HCT116 (cell line): ENCODE measurements around the gene SLAMF6. TPM values are rescaled to one million over a fixed set of nuclear protein-coding genes. Genes with fewer than 3 reads are reported as not detected.

Source experiments
- ATAC-seq: fragments of 200-7000 bp; cut with Tn5 transposase; 2 replicates; pipeline ENCODE4 v1.9.1; 2020; ENCODE audit warnings: mild to moderate bottlenecking, moderate library complexity
- BruUV-seq: library from RNA; stranded (reverse); fragments of 400-500 nt; replicated peaks from 2 replicates; lab custom pipeline; 2021; lab: Mats Ljungman, UMichigan
- CTCF ChIA-PET: fragments of 300-600 bp; sonication (Branson Sonifier 250); formaldehyde crosslinking; loops from one replicate; lab custom pipeline; 2021; ENCODE audit warnings: antibody characterized with exemption; lab: Charles Lee
- POLR2A ChIA-PET: fragments of 300-600, 350-600 bp; sonication (Branson Sonifier 250); formaldehyde crosslinking; loops from one replicate; lab custom pipeline; 2021; ENCODE audit warnings: antibody characterized with exemption; lab: Charles Lee
- RAD21 ChIA-PET, 2 experiments: fragments of 300-600 bp; sonication (Branson Sonifier 250); formaldehyde crosslinking; loops; one replicate each; lab custom pipeline; 2023; ENCODE audit warnings: low total read pairs in 2 of 2; ENCODE audit not compliant: uncharacterized antibody in 2 of 2, unreplicated experiment in 2 of 2, low non-redundant PET in 1 of 2; lab: Charles Lee
- DNase-seq: peaks from one replicate; pipeline ENCODE4 v3.0.0-alpha.2; 2010; ENCODE audit warnings: low read depth, low spot score
- H2AFZ ChIP-seq: fragments of 200-600 bp; shearing (Covaris generic), sonication (generic); 2 replicates; pipeline ENCODE4 v1.6.1; 2017; ENCODE audit warnings: low read depth, mixed run types, mixed read lengths, antibody characterized with exemption, low read length; ENCODE audit not compliant: poor library complexity, severe bottlenecking
- H3K27ac ChIP-seq: 2 replicates; pipeline ENCODE4 v1.5.1; 2012; ENCODE audit warnings: low read depth, low read length
- H3K27me3 ChIP-seq: fragments of 200-600 bp; sonication (generic); 2 replicates; pipeline ENCODE4 v1.6.1; 2016; ENCODE audit warnings: mixed run types, low read length, mixed read lengths; ENCODE audit not compliant: insufficient read depth
- H3K36me3 ChIP-seq, 2 experiments: fragments of 200-500 bp in 1 of 2; fragments of 200-600 bp in 1 of 2; sonication (Bioruptor generic) in 1 of 2; sonication (generic) in 1 of 2; 2 replicates each; pipeline versions ENCODE4 v1.5.1 to v1.6.1; 2014 to 2016; ENCODE audit warnings: low read length in 2 of 2, inconsistent platforms in 1 of 2, mixed read lengths in 1 of 2, mixed run types in 1 of 2; ENCODE audit not compliant: insufficient read depth in 2 of 2, control insufficient read depth in 1 of 2
- H3K4me1 ChIP-seq, 2 experiments: fragments of 200-600 bp in 1 of 2; sonication (generic) in 1 of 2; 2 replicates each; pipeline versions ENCODE4 v1.5.1 to v1.6.1; 2012 to 2017; ENCODE audit warnings: low read length in 2 of 2, inconsistent platforms in 1 of 2, mild to moderate bottlenecking in 1 of 2, mixed read lengths in 1 of 2, mixed run types in 1 of 2, moderate library complexity in 1 of 2; ENCODE audit not compliant: insufficient read depth in 2 of 2, control insufficient read depth in 1 of 2
- H3K4me2 ChIP-seq: fragments of 200-600 bp; sonication (generic); 2 replicates; pipeline ENCODE4 v1.6.1; 2017; ENCODE audit warnings: mixed run types, low read length, mixed read lengths
- H3K4me3 ChIP-seq, 2 experiments: fragments of 200-600 bp in 1 of 2; sonication (generic) in 1 of 2; replicated peaks in 1 of 2; 2 replicates each; pipeline ENCODE4 v1.5.1; 2011 to 2016; ENCODE audit warnings: low read length in 2 of 2, control low read depth in 1 of 2, low read depth in 1 of 2, mild to moderate bottlenecking in 1 of 2, mixed read lengths in 1 of 2, mixed run types in 1 of 2
- H3K79me2 ChIP-seq: fragments of 200-600 bp; sonication (generic); 2 replicates; pipeline ENCODE4 v1.6.1; 2017; ENCODE audit warnings: mild to moderate bottlenecking, mixed run types, low read length, moderate library complexity, mixed read lengths; ENCODE audit not compliant: insufficient read depth
- H3K9ac ChIP-seq: fragments of 200-600 bp; sonication (generic); 2 replicates; pipeline ENCODE4 v1.6.1; 2016; ENCODE audit warnings: low read length, mixed read lengths
- H3K9me2 ChIP-seq: fragments of 200-600 bp; sonication (generic), shearing (Covaris generic); 2 replicates; pipeline ENCODE4 v1.6.1; 2017; ENCODE audit warnings: mixed run types, mild to moderate bottlenecking, moderate library complexity; ENCODE audit not compliant: insufficient read depth
- H3K9me3 ChIP-seq, 2 experiments: fragments of 200-500 bp in 1 of 2; fragments of 200-600 bp in 1 of 2; sonication (Bioruptor generic) in 1 of 2; sonication (generic) in 1 of 2; 2 replicates each; pipeline ENCODE4 v1.6.1; 2014 to 2017; ENCODE audit warnings: low read length in 2 of 2, mixed read lengths in 2 of 2, inconsistent platforms in 1 of 2, low read depth in 1 of 2, mild to moderate bottlenecking in 1 of 2, mixed run types in 1 of 2, moderate library complexity in 1 of 2; ENCODE audit not compliant: control insufficient read depth in 1 of 2, insufficient read depth in 1 of 2
- H4K20me1 ChIP-seq: fragments of 200-600 bp; sonication (generic), shearing (Covaris generic); 2 replicates; pipeline ENCODE4 v1.6.1; 2017; ENCODE audit warnings: mixed run types, mild to moderate bottlenecking, moderate library complexity; ENCODE audit not compliant: insufficient read depth
- CBX3 ChIP-seq: IDR thresholded peaks from 2 replicates; pipeline ENCODE4 v1.6.1; 2012; ENCODE audit warnings: low read depth
- EZH2phosphoT487 ChIP-seq: fragments of 200-600 bp; IDR thresholded peaks from 2 replicates; pipeline ENCODE4 v1.6.1; 2018; ENCODE audit warnings: antibody characterized with exemption, borderline replicate concordance
- FOSL1 ChIP-seq: IDR thresholded peaks from 2 replicates; pipeline ENCODE4 v1.6.1; 2012; ENCODE audit warnings: low read depth
- MAX ChIP-seq: IDR thresholded peaks from 2 replicates; pipeline ENCODE4 v1.6.1; 2012
- POLR2AphosphoS5 ChIP-seq: IDR thresholded peaks from 2 replicates; pipeline ENCODE4 v1.6.1; 2011; ENCODE audit warnings: mild to moderate bottlenecking, low read depth, low read length, moderate library complexity
- RAD21 ChIP-seq: IDR thresholded peaks from 2 replicates; pipeline ENCODE4 v1.6.1; 2012; ENCODE audit warnings: low read depth, mild to moderate bottlenecking
- SIN3A ChIP-seq: IDR thresholded peaks from 2 replicates; pipeline ENCODE4 v1.6.1; 2012; ENCODE audit warnings: low read depth
- SRF ChIP-seq: IDR thresholded peaks from 2 replicates; pipeline ENCODE4 v1.6.1; 2012; ENCODE audit warnings: low read depth
- YY1 ChIP-seq: IDR thresholded peaks from 2 replicates; pipeline ENCODE4 v1.6.1; 2011; ENCODE audit warnings: low read length, low read depth, moderate library complexity, mild to moderate bottlenecking; ENCODE audit not compliant: insufficient replicate concordance; ENCODE audit errors: extremely low read depth
- ZFX ChIP-seq: fragments of 450-650 bp; IDR thresholded peaks from 2 replicates; pipeline ENCODE4 v1.6.1; 2017
- ZNF274 ChIP-seq: fragments of 200-500 bp; sonication (Bioruptor generic); IDR thresholded peaks from 2 replicates; pipeline ENCODE4 v1.6.1; 2014; ENCODE audit warnings: mild to moderate bottlenecking, low read depth, low read length, inconsistent platforms
- intact Hi-C: fragments of 100-400 bp; cut with micrococcal nuclease; formaldehyde crosslinking; loops from 2 replicates; pipeline ENCODE4 v1.10.0; 2022
- total RNA-seq: library from RNA; stranded (reverse); gene quantifications from one replicate; pipeline ENCODE4 v1.2.1, GENCODE V29; 2021; ENCODE audit not compliant: unreplicated experiment
- TF ChIP-seq, protein P1 (sequence below): IDR thresholded peaks from 2 replicates; pipeline ENCODE4 v1.6.1; 2012; ENCODE audit warnings: low read depth

SLAMF6 gene
- total RNA-seq, 1 experiment from 2014 or later: not detected

- Histone ChIP-seq H3K9me3 (no peaks in the 10 kb centered on the region), H3K27me3 (no peaks in the 10 kb centered on the region), H3K9ac (no peak overlapping the region), H2AFZ (no peak overlapping the region), H3K4me1 (no peaks in the 10 kb centered on the region), H3K4me2 (no peak overlapping the region), H3K79me2 (no peaks in the 10 kb centered on the region), H3K27ac (no peak overlapping the region), H3K36me3 (no peaks in the 10 kb centered on the region), H3K9me2 (no peaks in the 10 kb centered on the region), H4K20me1 (no peaks in the 10 kb centered on the region)
- intact Hi-C loops: no loop called here
- ATAC-seq (no peak), DNase-seq (no peak)
- RAD21 ChIA-PET: no interaction called here
- POLR2A ChIA-PET: no interaction called here
- no TSS peak for BruUV-seq
- TF ChIP-seq, protein P1, sequence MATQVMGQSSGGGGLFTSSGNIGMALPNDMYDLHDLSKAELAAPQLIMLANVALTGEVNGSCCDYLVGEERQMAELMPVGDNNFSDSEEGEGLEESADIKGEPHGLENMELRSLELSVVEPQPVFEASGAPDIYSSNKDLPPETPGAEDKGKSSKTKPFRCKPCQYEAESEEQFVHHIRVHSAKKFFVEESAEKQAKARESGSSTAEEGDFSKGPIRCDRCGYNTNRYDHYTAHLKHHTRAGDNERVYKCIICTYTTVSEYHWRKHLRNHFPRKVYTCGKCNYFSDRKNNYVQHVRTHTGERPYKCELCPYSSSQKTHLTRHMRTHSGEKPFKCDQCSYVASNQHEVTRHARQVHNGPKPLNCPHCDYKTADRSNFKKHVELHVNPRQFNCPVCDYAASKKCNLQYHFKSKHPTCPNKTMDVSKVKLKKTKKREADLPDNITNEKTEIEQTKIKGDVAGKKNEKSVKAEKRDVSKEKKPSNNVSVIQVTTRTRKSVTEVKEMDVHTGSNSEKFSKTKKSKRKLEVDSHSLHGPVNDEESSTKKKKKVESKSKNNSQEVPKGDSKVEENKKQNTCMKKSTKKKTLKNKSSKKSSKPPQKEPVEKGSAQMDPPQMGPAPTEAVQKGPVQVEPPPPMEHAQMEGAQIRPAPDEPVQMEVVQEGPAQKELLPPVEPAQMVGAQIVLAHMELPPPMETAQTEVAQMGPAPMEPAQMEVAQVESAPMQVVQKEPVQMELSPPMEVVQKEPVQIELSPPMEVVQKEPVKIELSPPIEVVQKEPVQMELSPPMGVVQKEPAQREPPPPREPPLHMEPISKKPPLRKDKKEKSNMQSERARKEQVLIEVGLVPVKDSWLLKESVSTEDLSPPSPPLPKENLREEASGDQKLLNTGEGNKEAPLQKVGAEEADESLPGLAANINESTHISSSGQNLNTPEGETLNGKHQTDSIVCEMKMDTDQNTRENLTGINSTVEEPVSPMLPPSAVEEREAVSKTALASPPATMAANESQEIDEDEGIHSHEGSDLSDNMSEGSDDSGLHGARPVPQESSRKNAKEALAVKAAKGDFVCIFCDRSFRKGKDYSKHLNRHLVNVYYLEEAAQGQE: no peak
- TF ChIP-seq ZFX: no peak
- no peak for TF ChIP-seq POLR2AphosphoS5
- TF ChIP-seq CBX3: no peak
- TF ChIP-seq ZNF274: no peak
- TF ChIP-seq, all 23 proteins: peak for 0
- no peak overlapping the region for H3K4me3 ChIP-seq
- CTCF ChIA-PET: no interaction called here
Observed at GRCh38 chr1:160451859-160452232, 71.2 kb downstream of the SLAMF6 start.

DNA sequence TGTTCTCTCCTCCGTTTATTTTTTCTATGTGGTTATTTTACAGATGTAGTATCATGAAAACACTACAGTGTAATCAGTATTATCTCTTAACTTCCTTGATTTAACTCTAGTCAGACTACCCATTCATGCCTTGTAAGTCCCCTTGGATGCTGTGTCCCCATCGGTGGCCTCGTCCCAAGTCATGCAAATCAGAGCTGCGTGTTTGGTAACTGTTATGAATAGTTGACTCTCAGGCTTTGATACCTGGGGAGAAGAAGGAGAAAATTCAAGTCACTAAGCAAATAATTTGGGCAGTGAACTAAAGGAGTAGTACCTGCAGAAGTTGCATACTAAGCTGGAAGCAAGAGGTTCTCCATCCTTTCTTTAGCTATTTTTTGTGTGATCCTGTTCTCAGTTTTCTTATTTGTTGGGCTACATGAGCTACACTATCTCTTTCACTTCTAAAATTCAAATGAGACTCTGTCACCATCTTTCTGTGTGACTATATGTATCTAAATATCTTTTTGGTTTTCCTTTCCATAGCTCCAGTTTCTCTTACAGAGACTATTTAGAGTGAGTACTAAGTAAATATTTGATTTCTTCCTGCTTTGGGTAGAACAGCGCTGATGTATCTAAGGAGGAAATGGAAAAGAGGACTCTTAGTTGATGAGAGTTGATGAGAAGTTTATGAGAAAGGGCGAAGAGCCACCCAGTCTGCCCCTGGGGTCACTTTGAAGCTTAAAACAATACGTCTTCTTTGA lies 71.8 kb downstream of the SLAMF6 start:
- Histone ChIP-seq H3K79me2 (no peaks in the 10 kb centered on the region), H2AFZ (no peak overlapping the region), H3K4me2 (no peak overlapping the region), H4K20me1 (no peaks in the 10 kb centered on the region), H3K9me2 (no peaks in the 10 kb centered on the region), H3K9me3 (no peaks in the 10 kb centered on the region), H3K36me3 (no peaks in the 10 kb centered on the region), H3K27me3 (no peaks in the 10 kb centered on the region), H3K4me1 (no peaks in the 10 kb centered on the region), H3K9ac (no peak overlapping the region), H3K27ac (no peak overlapping the region), H3K4me3 (no peak overlapping the region)
- CTCF ChIA-PET: no interaction called here
- TF ChIP-seq FOSL1: no peak
- TF ChIP-seq, protein P1: no peak
- no peak for TF ChIP-seq SRF
- no peak for TF ChIP-seq SIN3A
- no peak for TF ChIP-seq ZNF274
- no peak for TF ChIP-seq RAD21
- no peak for TF ChIP-seq MAX
- no peak for TF ChIP-seq EZH2phosphoT487
- no peak for TF ChIP-seq YY1
- DNase-seq: no peak
- RAD21 ChIA-PET: no interaction called here
- no peak for ATAC-seq
- POLR2A ChIA-PET: no interaction called here
- no TSS peak for BruUV-seq
- intact Hi-C loops: no loop called here
